ENCODE measurements around the gene FHIT.
A peak's percentile ranks its signal among the peaks of the same experiment; 100 is the strongest.

- no peak for TF ChIP-seq EZH2phosphoT487 (IDR thresholded peaks at IDR 0.05; ENCODE audit: borderline replicate concordance, low read length)
- peak; percentile 35 for TF ChIP-seq CTCF (IDR thresholded peaks at IDR 0.05; ENCODE audit: low read depth, low read length, poor library complexity, severe bottlenecking)
Observed at GRCh38 chr3:59809710-59810444, 1441.4 kb downstream of the FHIT start.
